ENCODE measurements around the gene ID4. TPM values are rescaled to one million over a fixed set of nuclear protein-coding genes. Genes with fewer than 3 reads are reported as not detected.

Gene ID4
- total RNA-seq, 1 donor from 2014 or later = not detected

DNA sequence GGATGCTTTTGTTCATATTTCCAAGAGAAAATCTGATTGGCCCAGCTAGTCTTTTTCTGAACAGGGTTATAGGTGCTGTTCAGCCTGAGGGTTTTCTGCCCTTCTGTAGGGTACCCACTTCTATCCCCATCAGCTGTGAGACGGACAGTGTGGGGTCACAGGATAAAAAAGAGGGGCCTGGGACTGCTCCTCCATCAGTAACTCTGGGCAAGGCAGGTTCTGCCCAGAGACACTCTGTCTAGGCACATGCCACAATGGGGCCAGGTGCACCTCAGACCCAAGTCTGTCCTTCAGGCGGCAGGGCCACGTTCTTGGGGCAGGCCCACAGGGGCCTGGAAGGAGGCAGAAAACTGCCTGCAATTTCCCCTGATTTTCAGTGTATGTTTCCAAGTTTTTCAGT is 20.0 kb downstream of the ID4 start:
- intact Hi-C loops (cut with micrococcal nuclease) = no loop called here

DNA sequence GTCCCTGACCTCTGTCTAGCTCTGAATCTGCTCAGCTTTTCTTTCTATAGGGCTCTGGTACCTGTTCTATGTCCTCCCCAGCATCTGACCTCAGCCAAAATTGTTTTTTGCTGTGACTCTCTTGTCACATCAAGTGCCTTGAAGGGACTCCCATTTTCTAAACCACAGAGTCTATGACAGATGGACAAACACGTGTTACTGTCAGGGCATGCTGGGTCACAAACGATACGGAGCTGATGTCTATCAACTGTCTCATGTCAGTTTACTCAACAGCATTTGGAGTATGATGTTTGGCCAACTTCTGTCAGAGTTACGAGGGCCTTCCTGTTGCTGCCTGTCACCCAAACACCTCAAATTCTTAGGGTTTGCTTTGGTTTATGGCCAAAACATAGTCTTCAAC is 20.5 kb downstream of the ID4 start:
- intact Hi-C loops (cut with micrococcal nuclease) = no loop called here

DNA sequence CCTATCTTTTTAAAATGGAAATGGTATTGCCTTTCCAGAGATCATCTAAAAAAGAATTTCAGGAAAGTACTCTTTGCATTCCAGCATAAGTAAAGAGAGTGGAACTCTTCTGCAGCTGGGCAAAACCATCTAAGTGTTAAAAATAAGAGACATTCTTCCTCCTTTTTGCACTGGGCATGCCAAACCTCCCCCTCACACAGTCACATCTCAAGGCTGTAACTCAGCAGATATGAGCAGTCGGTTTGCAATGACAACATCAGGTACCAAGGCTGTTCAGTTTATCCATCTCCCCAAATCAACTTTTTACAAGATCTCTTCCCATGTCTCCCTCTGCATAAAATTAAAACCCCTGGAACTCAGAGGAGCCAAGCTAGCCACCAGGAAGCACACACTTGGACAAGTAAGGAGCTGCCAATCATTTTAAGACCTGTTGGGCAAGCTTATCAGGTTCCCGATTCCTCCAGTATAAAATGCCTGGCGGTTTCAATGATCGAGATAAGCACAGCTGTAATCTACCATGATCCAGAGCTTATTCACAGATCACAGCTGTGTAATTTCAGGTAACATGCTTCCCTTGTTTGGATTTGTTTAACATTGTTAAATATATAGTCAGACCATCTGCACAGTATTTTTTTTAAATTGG is 23.2 kb downstream of the ID4 start:
- intact Hi-C loops (cut with micrococcal nuclease) = no loop called here

DNA sequence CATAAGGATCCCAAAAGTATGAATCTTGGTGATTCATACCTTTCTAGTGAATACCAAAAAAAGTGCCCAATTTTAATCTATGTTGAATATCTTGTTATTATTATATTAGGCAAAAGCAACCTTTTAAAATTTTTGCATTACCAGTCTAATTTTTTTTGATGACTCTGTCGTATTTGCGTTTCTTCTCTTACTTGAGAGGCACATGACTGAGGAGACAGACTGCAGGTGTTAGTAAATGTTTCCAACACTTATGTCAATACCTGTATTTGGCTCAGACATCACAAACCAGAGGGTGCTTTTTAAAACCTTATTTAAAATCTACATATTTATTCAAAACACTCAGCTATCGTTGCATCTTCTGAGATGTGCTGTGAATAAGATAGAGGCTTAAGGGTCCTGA is 27.1 kb downstream of the ID4 start:
- intact Hi-C loops (cut with micrococcal nuclease) = no loop called here

DNA sequence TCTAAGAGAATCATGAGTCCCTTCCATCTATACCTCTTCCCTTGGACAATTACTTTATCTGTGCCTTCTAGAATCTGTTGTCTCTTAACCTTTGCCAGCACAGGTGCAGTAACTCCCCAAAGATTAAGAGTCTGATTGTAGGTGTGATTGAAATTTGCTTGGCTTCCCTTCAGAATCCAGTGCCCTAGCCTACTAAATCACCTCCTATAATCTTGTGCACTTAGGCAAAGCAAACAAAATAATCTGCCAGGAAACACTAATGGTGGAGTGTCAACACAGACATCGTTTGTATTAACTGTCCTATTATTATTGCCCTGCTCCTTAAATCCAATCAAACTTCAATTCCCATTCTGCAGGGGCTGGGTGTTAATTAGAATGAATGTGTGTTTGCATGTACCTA is 28.0 kb downstream of the ID4 start:
- intact Hi-C loops (cut with micrococcal nuclease) = no loop called here

DNA sequence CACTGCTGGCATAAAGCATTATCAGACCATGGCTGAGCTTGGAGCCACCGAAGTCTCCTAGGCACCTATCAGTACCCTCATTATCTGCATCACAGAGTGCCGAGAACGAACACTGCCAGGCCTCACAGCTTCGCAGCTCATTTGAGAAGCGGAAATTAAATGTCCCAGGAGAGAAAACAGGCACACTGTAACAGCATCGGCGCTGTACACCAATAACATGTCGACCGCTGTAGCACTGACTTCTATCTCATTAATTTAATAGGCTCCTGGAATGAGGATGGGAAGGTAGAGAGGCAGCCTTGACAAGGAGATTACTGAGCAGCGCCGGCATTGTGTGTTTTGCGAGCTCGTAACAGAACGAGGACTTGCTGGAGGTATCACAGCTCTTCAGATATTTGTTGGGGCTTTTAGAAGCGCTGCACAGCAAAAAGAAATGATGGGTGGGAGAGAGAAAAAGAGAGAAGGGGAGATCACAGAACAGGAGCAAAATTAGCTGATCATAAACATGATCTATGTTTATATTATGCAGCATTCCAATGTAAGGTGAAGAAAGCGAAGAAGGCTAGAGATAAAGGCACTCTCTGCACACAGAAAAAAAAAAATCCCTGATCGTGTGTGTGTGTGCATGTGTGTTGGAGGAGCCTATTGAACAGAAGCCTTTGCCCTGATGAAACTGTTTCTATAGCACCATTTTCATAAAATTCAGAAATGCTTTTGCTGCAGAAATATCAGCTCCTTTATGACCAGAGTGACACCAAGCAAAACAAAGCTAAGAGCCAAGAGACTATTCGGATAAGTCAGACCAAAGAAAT is 29.2 kb downstream of the ID4 start:
- intact Hi-C loops (cut with micrococcal nuclease) = no loop called here

DNA sequence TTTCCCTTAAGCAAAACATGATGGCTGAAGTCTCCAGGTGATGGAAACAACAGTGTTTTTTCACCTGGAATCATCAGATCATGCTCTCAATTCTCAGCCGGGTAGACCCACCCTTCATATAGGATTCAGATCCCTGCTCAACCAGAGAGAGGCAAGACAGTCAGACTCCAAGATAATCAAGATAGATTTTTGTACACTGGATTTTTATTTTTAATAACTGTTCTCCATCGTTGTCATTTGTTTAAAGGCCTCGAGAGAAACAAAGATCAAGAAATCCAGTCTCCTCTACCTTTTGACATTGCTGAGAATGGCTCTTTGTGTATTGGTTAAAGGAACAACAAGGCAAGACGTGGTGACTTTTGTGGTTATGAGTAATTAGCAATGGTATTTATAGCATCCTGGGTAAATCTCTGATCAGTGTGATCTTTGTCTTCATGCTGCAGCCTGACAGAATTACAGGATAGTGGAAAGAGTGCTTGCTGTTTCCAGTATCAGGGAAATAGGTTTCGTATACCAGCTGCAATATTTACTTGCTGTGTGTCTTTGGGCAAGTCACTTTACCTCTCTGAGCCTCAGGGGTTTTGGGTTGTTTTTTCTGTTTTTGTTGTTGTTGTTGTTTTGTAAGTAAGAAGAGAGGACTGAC is 29.9 kb downstream of the ID4 start:
- intact Hi-C loops (cut with micrococcal nuclease) = no loop called here

DNA sequence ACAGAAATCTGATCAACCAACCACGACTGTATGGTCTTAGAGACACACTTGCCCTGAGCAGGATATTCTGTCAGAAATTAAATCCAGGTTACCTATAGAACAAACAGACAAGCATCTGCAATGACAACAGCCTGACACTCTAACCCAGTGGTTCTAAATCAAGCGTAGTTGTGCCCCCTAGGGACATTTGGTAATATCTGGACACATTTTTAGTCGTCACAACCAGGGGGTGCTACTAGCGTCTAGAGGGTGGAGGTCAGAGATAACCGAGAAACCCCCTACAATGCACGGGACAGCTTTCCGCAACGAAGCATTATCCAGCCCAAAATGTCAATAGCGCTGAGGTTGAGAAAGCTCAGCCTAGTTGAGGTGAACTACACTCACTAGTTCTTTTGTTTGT is 32.3 kb downstream of the ID4 start:
- intact Hi-C loops (cut with micrococcal nuclease) = no loop called here

DNA sequence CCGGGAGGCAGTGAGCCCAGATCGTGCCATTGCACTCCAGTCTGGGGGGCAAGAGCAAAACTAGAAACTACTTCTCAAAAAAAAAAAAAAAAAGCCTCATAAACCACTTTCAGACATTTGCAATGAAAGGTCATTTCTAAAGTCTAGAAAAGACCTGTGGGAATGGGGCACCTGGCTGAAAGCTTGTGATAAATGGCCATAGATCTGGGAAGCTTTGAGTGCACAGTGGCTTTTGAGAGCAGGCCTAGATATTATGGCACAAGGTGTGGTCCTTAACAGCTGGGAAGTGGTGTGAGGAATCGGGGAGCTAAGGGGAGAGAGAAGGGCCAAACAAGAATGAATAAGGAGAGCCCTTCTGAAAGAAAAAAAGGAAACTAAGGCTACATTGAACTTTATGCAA is 33.2 kb downstream of the ID4 start:
- intact Hi-C loops (cut with micrococcal nuclease) = no loop called here

DNA sequence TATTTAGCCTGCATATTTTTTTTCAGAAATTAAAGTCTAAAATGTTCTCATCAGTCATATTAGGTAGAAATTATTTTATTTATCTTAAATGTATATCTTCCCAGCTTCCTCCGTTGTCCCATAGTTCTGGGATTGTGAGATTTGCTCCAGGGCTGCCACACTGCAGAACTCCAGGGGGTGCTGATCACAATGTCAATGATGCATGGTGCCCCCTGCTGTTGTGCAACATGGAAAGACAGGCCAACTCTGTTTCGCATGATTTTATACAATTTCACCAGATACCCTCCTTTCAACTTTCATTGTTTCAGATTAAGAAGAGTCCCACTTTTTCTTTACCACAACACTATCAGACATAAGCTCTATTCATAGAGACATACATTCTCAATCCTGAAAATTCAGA is 35.9 kb downstream of the ID4 start:
- intact Hi-C loops (cut with micrococcal nuclease) = no loop called here

DNA sequence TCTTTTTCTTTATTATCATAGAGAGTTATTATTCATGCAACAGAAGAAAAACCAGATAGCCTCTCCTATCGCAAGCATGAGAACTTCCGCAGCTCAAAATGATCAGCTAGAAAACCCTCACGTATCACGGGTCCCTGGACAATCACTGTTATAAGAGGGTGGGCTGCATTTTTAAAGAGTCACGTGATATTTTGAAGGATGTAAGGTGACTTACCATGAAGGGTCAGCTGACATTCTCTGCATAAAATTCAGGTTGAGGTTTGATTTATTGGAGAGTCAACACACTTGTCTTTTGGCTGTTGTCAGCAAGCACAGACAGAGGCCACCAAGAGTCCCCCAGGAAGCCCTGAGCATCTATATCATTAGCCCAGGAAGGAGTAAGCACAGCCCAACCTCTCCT is 39.5 kb downstream of the ID4 start:
- intact Hi-C loops (cut with micrococcal nuclease) = no loop called here

DNA sequence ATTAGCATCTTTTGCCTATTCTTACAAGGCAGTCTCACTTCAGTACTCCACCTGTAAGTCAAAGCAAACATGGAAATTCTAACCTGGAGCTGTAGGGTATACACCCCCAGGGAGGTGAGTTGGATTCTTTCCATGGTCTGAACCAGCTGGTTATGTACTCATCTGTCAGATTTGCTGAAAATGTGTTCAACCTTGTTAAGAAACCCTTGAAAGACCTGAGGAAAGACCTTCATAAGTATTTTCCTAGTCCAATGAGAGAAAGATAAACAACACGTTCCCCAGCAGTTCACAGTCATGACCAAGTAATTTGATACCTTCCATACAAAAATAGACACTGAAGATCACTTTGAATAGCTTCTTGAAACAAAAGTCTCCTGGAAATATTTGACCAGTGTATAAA is 42.5 kb downstream of the ID4 start:
- intact Hi-C loops (cut with micrococcal nuclease) = no loop called here

DNA sequence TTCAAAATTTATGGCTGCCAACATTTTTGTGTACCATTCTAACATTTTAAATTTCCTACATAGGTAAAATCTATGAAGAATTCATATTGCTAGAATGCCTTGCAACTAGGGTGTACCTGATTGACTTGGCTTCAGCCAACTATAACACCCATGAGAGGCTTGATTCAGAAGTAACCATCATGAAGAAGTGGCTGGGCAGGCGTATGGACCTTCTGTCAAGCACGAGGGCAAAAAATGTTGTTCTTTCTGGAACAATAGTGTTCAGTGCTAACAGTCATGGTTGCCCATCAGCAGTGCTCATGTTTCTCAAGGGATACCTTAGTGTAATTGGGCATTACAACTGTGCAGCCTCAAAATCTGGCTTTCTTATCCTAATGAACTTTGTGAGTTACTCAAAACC is 42.9 kb downstream of the ID4 start:
- intact Hi-C loops (cut with micrococcal nuclease) = no loop called here

DNA sequence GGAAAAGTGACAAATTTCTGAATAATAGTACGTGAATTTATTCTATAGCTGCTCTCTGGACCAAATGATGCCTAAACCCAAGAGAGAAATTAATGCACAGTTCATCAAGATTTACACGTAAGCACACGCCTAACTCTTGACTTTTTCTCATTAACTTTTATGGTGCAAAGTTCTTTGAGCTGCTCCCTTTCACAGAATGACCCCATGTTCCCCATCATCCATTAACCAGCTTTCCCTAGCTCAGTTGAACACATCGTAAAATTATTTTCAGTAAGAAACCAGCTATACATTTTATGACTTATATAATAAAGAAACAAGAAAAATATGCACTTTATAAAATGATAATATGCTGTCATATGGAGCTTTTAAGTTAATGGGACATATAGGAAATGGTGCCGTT is 54.3 kb downstream of the ID4 start:
- intact Hi-C loops (cut with micrococcal nuclease) = no loop called here
